SJSA1 (cell line): Measurements from ENCODE around the gene COPB2. TPM values are rescaled to one million over a fixed set of nuclear protein-coding genes. Genes with fewer than 3 reads are reported as not detected.
"Not testable (repeated sequence)": the region's sequence is repeated elsewhere in the genome, so short reads cannot be mapped to it uniquely, and the experiment has no call there.

ENCODE experiments used
- DNase-seq, 2 experiments: peaks; one replicate each; pipeline ENCODE4 v3.0.0-alpha.2; 2015 to 2020; ENCODE audit warnings: low spot score in 2 of 2, low read depth in 1 of 2
- H3K27ac ChIP-seq: fragments of 250-450 bp; sonication (Bioruptor Pico); 2 replicates; pipeline ENCODE4 v1.5.1; 2020; ENCODE audit warnings: mild to moderate bottlenecking, moderate library complexity
- H3K27me3 ChIP-seq: fragments of 250-450 bp; sonication (Bioruptor Pico); replicated peaks from 2 replicates; pipeline ENCODE4 v1.5.1; 2020; ENCODE audit warnings: mild to moderate bottlenecking, moderate library complexity
- H3K36me3 ChIP-seq: fragments of 250-450 bp; sonication (Bioruptor Pico); 2 replicates; pipeline ENCODE4 v1.5.1; 2020; ENCODE audit warnings: mild to moderate bottlenecking
- H3K4me1 ChIP-seq: fragments of 250-450 bp; sonication (Bioruptor Pico); replicated peaks from 2 replicates; pipeline ENCODE4 v1.6.1; 2021; ENCODE audit warnings: mild to moderate bottlenecking
- H3K4me3 ChIP-seq: fragments of 250-450 bp; sonication (Bioruptor Pico); 2 replicates; pipeline ENCODE4 v1.5.1; 2020; ENCODE audit warnings: mild to moderate bottlenecking
- H3K9me3 ChIP-seq: fragments of 250-450 bp; sonication (Bioruptor Pico); replicated peaks from 2 replicates; pipeline ENCODE4 v1.5.1; 2020; ENCODE audit warnings: mild to moderate bottlenecking
- total RNA-seq: library from RNA; depleted of rRNA; stranded (reverse); fragments of >200 nt; shearing (Covaris generic); gene quantifications from 2 replicates; pipeline ENCODE4 v1.2.3, GENCODE V29; 2014

The COPB2 gene
- total RNA-seq, 1 experiment from 2014 or later, result 126 TPM

- H3K36me3 ChIP-seq, result peaks cover 100% of the 10 kb centered on the region
- no peaks in the 10 kb centered on the region for H3K27me3 ChIP-seq
- no peaks in the 10 kb centered on the region for H3K4me1 ChIP-seq
- no peak for DNase-seq
- no peak overlapping the region for H3K27ac ChIP-seq
- H3K4me3 ChIP-seq, result no peak overlapping the region
- H3K9me3 ChIP-seq, result no peaks in the 10 kb centered on the region
Measured at GRCh38 chr3:139357899-139358298, 31.5 kb downstream of the COPB2 start.

GRCh38 chr3:139355891-139356290 lies 33.6 kb downstream of the COPB2 start:
- H3K36me3 ChIP-seq, result peaks cover 100% of the 10 kb centered on the region
- no peak for DNase-seq
- H3K27ac ChIP-seq, result no peak overlapping the region

GRCh38 chr3:139355476-139355875 lies 34.0 kb downstream of the COPB2 start:
- DNase-seq, result no peak
- Histone ChIP-seq H3K4me1 (no peaks in the 10 kb centered on the region), H3K27me3 (no peaks in the 10 kb centered on the region), H3K36me3 (peaks cover 100% of the 10 kb centered on the region), H3K27ac (no peak overlapping the region), H3K9me3 (no peaks in the 10 kb centered on the region), H3K4me3 (no peak overlapping the region)

More at GRCh38 chr3:139355891-139356290, 33.6 kb downstream of the COPB2 start:
- Histone ChIP-seq H3K9me3 (no peaks in the 10 kb centered on the region), H3K4me3 (no peak overlapping the region), H3K4me1 (no peaks in the 10 kb centered on the region), H3K27me3 (no peaks in the 10 kb centered on the region)

GRCh38 chr3:139354661-139355060 lies 34.8 kb downstream of the COPB2 start:
- H3K4me1 ChIP-seq, result no peaks in the 10 kb centered on the region
- DNase-seq, result no peak
- no peaks in the 10 kb centered on the region for H3K27me3 ChIP-seq
- no peak overlapping the region for H3K4me3 ChIP-seq
- no peaks in the 10 kb centered on the region for H3K9me3 ChIP-seq
- no peak overlapping the region for H3K27ac ChIP-seq
- peaks cover 100% of the 10 kb centered on the region for H3K36me3 ChIP-seq

- no peaks in the 10 kb centered on the region for H3K27me3 ChIP-seq
- peaks cover 100% of the 10 kb centered on the region for H3K36me3 ChIP-seq
- H3K9me3 ChIP-seq, result no peaks in the 10 kb centered on the region
- DNase-seq, result peak in 1 of 2 experiments; percentile 16
- H3K4me3 ChIP-seq, result no peak overlapping the region
- H3K27ac ChIP-seq, result no peak overlapping the region
- H3K4me1 ChIP-seq, result no peaks in the 10 kb centered on the region
Measured at GRCh38 chr3:139353920-139354556, 35.4 kb downstream of the COPB2 start.

- Histone ChIP-seq H3K9me3 (no peaks in the 10 kb centered on the region), H3K27ac (no peak overlapping the region), H3K4me3 (no peak overlapping the region), H3K36me3 (peaks cover 64% of the 10 kb centered on the region), H3K4me1 (peaks cover 7% of the 10 kb centered on the region), H3K27me3 (no peaks in the 10 kb centered on the region)
- DNase-seq, result no peak
Measured at GRCh38 chr3:139346771-139347170, 42.7 kb downstream of the COPB2 start.

GRCh38 chr3:139343895-139344856 lies 45.3 kb downstream of the COPB2 start, which contains the start of gene MRPS22:
Gene MRPS22, plus strand, starts transcription at chr3:139344020. Its CDS starts 7 bp downstream, at chr3:139344027.
- H3K36me3 ChIP-seq, result peaks cover 38% of the 10 kb centered on the region
- peak within 1 kb of the TSS; percentile 79 for H3K27ac ChIP-seq
- peak; percentile 82 to 88 for DNase-seq
- H3K4me3 ChIP-seq, result peak within 1 kb of the TSS; percentile 82
- peaks cover 7% of the 10 kb centered on the region for H3K4me1 ChIP-seq
- H3K9me3 ChIP-seq, result no peaks in the 10 kb centered on the region
- H3K27me3 ChIP-seq, result no peaks in the 10 kb centered on the region

GRCh38 chr3:139342054-139342453 lies 47.4 kb downstream of the COPB2 start:
- H3K4me1 ChIP-seq, result peaks cover 7% of the 10 kb centered on the region
- DNase-seq, result no peak

GRCh38 chr3:139340784-139341183 lies 48.7 kb downstream of the COPB2 start:
- no peak for DNase-seq
- no peak overlapping the region for H3K4me3 ChIP-seq
- peaks cover 7% of the 10 kb centered on the region for H3K4me1 ChIP-seq
- no peaks in the 10 kb centered on the region for H3K9me3 ChIP-seq
- no peaks in the 10 kb centered on the region for H3K27me3 ChIP-seq
- no peak overlapping the region for H3K27ac ChIP-seq
- peaks cover 6% of the 10 kb centered on the region for H3K36me3 ChIP-seq

More at GRCh38 chr3:139342054-139342453, 47.4 kb downstream of the COPB2 start:
- no peak overlapping the region for H3K4me3 ChIP-seq
- H3K27ac ChIP-seq, result no peak overlapping the region
- no peaks in the 10 kb centered on the region for H3K27me3 ChIP-seq
- no peaks in the 10 kb centered on the region for H3K9me3 ChIP-seq
- peaks cover 16% of the 10 kb centered on the region for H3K36me3 ChIP-seq

- Histone ChIP-seq H3K27me3 (no peaks in the 10 kb centered on the region), H3K4me3 (no peak overlapping the region), H3K27ac (no peak overlapping the region), H3K4me1 (no peaks in the 10 kb centered on the region), H3K36me3 (peaks cover 4% of the 10 kb centered on the region), H3K9me3 (no peaks in the 10 kb centered on the region)
- no peak for DNase-seq
Measured at GRCh38 chr3:139339219-139339906, 50.1 kb downstream of the COPB2 start.

GRCh38 chr3:139338405-139338804 lies 51.0 kb downstream of the COPB2 start:
- H3K27me3 ChIP-seq, result no peaks in the 10 kb centered on the region
- H3K4me1 ChIP-seq, result no peaks in the 10 kb centered on the region
- no peak overlapping the region for H3K27ac ChIP-seq
- DNase-seq, result no peak
- no peak overlapping the region for H3K4me3 ChIP-seq
- no peaks in the 10 kb centered on the region for H3K9me3 ChIP-seq
- H3K36me3 ChIP-seq, result no peaks in the 10 kb centered on the region

- H3K4me1 ChIP-seq, H3K27me3 ChIP-seq, H3K36me3 ChIP-seq, H3K4me3 ChIP-seq, DNase-seq, H3K9me3 ChIP-seq, H3K27ac ChIP-seq: not testable (repeated sequence)
Measured at GRCh38 chr3:139334675-139335074, 54.8 kb downstream of the COPB2 start.

- Histone ChIP-seq H3K4me3 (no peak overlapping the region), H3K27ac (no peak overlapping the region), H3K9me3 (no peaks in the 10 kb centered on the region), H3K36me3 (no peaks in the 10 kb centered on the region), H3K27me3 (peaks cover 8% of the 10 kb centered on the region), H3K4me1 (peaks cover 7% of the 10 kb centered on the region)
- DNase-seq, result no peak
Measured at GRCh38 chr3:139332092-139332491, 57.4 kb downstream of the COPB2 start.
